Measurements from ENCODE around the gene GSPT1.

Gene GSPT1

GRCh38 chr16:11909653-11910545 lies 5.9 kb downstream of the GSPT1 start:
- peak; percentile 80 for DNase-seq

DNA sequence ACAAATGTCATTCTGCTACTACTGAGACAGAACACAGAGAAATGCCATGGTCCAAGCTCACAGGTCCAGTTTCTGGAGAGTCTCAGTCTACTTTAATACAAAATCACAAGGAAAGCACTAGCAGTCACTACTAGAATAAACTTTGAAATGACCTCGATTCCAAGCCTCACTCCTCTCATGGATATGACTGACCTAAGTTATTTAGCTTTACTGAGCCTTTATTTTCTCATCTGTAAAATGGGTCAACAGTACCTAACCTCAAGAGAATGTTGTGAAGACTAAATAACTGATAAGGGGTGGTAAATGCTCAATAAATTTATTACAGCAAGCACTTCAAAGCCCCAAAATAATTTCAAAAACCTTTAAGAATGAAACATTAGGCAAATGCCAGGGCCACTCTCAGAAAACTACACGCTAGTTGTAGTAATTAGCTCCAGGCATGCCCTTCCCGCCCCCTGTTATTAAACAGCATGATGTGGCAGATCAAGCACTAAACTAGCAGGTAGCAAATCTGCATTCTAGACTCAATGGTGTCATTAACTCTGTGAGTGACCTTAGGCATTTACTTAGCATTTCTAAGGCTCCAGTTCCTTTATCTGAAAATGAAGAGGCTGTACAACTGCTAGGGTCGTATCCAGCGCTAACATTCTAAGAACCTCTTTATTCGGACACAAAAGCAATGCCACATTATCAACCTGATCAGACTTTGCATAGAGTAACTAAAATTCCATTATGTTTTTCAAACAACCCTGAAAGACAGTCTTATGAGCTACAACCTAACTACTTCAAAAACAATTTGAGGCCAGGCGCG lies 8.4 kb downstream of the GSPT1 start:
- DNase-seq: no peak

DNA sequence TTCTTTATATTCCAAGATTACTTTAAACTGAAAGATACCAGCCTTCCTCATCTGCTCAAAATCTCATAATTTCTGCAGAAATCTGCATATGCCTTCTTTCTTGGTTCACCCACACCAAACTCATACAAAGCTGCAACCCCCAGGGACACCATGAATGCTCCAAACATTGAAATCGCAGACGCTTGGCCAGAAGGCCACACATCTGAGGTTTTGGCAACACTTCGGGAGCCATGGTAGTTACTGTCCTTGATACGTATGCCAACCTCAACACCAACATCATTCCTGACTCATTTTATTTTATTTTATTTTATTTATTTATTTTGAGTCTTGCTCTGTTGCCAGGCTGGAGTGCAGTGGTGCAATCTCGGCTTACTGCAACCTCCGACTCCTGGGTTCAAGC lies 11.8 kb downstream of the GSPT1 start:
- no peak for DNase-seq

- peak; percentile 10 for DNase-seq
Measured at GRCh38 chr16:11901091-11901490, 14.7 kb downstream of the GSPT1 start.

DNA sequence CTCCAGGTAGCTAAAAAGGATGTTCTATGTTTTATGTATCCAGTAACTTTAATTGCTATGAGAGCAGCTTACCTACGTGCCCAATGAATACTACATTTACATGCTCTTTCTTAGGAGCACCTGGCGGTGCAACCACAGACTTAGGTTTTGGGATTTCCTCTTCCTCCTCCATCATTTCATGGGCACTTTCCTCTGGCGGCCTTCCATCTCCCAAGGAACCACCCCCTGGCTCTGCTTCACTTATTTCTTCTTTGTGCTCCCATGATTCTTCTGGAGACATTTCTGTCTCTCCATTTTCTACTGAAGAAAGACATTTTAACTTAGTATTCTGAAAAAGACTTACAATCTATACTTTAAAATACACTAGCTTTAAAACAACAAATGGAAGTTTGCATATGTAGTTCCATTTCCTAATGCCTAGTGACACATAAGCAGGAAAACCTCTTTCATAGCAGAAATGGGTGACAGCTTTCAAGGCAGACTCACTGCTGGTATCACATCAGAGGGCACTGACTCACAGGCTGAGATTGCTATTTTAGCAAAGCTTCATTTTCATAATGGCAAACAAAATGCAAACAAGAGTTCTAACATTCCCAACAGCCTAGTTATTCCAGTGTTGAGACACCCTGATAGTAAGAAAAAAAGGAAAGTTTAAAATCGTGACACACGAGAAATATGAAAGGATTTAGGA lies 19.1 kb downstream of the GSPT1 start:
- peak; percentile 57 for DNase-seq

DNA sequence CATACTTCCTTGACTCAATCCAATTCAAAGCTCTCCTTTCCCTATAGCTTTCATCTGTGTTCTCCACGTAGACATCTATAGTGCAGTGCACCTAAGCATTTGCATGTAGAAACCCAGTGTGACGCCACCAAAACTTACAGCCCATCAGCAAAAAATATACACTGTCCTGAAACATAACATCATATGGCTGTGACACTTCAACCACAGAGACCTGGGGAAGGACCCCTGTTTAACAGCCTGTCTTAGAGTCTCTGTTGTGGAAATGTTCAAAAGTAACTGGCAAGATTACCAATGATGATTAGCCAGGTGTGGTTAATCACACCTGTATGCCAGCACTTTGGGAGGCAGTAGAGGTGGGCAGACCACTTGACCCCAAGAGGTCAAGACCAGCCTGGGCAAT lies 22.2 kb downstream of the GSPT1 start:
- no peak for DNase-seq

GRCh38 chr16:11892761-11893160 lies 23.0 kb downstream of the GSPT1 start:
- no peak for DNase-seq

- no peak for DNase-seq
Measured at GRCh38 chr16:11890231-11890965, 25.4 kb downstream of the GSPT1 start.

GRCh38 chr16:11886881-11887280 lies 28.9 kb downstream of the GSPT1 start:
- DNase-seq: no peak

- no peak for DNase-seq
Measured at GRCh38 chr16:11884035-11884434, 31.7 kb downstream of the GSPT1 start.

DNA sequence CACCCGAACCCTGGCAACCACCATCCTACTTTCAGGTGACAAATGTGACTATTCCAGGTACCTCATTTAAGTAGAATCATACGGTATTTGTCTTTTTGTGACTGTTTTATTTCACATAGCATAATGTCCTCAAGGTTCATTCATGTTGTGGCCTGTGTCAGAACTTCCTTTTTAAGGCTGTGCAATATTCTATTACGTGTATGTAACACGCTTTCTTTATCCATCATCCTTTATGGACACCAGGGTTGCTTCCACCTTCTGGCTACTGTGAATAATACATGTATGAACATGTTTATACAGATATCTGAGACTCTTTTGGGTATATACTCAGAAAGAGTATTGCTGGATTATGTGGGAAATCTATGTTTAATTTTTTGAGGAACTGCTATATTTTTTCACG lies 35.7 kb downstream of the GSPT1 start:
- no peak for DNase-seq

DNA sequence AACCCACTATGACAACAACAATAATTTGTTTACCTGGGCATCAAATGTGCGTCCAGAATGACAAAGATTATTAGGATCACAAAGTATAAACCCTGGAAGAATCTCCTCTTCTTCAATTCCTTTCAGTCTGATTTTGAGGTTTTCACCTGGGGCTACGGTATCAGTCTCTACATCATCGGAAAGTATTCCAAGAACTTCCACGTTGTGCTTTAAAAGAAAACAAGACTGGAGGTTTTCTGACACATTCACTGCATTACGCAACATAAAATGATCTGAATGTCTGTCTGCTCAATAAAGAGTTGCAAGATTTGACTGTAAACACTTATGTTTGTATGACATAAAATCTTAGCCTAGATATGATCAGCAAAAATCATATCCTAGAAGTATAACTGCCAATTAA lies 38.4 kb downstream of the GSPT1 start:
- DNase-seq: peak; percentile 11

DNA sequence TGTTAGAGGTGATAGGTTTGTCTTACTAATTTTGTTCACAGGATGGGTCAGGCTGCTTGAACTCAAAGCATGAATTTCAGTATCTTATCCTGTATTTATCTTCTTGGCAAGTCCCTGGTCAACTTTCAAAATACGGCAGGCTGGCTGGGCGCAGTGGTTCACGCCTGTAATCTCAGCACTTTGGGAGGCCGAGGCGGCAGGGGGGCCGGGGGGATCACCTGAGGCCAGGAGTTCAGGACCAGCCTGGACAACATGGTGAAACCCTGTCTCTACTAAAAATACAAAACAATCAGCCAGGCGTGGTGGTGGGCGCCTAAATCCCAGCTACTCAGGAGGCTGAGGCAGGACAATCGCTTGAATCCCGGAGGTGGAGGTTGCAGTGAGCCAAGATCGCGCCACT lies 39.5 kb downstream of the GSPT1 start:
- no peak for DNase-seq

GRCh38 chr16:11875721-11876120 lies 40.0 kb downstream of the GSPT1 start:
- DNase-seq: no peak

- peak; percentile 26 for DNase-seq
Measured at GRCh38 chr16:11871193-11871592, 44.6 kb downstream of the GSPT1 start.

DNA sequence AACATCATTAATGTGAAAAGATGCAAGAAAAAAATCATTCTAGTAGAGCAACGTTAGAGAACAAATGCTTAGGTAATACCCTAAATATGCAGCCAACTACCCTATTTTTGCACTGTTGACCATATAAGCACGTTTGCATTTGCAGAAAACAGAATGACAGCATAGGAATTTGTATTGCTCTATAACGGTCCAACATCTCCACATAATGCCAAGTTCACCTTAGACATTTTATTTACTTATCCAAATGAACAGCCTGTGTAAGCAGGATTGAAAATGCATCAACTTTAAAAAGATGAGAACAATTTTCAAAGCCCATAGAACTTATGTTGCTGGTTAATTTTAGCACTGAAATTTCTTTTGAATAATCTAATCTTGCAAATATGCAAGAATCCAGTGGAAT lies 45.4 kb downstream of the GSPT1 start:
- DNase-seq: peak; percentile 40

DNA sequence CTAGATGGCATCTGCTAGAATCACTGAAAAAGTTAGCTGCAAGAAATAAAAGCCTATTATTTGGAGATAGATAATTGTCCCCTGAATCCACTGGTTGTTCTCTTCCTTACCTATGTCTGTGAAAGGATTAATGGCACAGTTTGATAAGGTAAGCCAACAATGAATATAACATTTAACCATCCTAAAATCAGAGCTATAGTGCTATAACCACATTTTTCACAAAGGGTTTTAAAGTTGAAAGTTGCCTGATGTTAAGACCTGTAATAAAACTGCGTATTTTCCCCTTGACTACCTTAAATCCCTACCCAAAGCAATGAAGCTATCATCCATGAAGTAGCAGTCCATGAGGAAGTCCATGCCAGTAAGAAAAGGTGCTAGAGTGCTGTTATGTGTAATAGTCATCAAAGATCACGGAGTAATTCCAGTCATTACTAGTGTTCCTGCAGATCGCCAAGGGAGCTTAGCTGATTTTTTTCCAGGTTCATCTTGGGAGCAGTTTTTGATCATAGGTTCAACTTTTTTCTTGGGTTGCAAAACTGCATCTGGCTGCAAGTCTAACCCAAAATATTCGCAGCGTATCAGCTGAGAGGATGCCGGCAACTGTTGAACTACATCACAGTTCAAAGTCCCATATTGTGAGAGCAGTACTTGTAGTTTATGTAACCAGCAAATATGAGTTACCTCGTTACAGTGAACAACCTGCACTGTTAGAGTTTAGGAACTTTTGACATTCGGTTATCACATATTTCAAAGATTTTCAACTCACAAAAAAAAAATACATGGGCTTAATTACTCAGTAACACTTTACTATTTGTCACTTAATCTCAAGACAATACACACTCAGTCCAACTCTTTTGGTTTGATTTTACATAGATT lies 46.2 kb downstream of the GSPT1 start:
- no peak for DNase-seq

DNA sequence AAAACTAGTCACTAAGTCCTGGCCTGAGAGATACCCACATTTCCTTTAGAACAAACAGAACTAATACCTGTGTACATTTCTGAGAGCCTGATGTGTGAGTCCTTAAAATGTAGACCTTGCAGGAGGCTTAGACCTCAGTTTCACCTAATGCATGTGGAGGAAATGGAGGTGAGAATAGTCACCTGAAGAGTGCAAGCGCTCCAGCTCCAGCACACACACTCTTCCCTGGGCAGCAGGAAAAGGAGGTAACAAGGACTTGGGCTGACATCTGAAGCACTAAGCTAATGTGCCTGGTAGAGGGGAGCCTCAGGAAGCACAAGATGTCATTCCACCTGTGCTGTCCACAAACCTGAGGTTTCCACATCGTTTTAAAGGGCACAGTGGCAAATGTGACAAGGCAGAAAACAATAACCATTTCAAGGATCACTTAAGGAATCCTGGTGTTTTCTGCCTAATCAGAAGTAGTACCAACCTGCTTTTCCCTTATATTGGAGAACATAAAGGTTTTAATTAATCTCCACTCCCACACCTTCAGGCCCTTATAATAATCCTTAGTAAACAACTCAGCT lies 47.3 kb downstream of the GSPT1 start:
- no peak for DNase-seq

GRCh38 chr16:11862489-11862888 lies 53.3 kb downstream of the GSPT1 start:
- no peak for DNase-seq

- DNase-seq: peak; percentile 40
Measured at GRCh38 chr16:11857161-11857560, 58.6 kb downstream of the GSPT1 start.
